Measurements from ENCODE around the gene CRACR2A.

The CRACR2A gene

DNA sequence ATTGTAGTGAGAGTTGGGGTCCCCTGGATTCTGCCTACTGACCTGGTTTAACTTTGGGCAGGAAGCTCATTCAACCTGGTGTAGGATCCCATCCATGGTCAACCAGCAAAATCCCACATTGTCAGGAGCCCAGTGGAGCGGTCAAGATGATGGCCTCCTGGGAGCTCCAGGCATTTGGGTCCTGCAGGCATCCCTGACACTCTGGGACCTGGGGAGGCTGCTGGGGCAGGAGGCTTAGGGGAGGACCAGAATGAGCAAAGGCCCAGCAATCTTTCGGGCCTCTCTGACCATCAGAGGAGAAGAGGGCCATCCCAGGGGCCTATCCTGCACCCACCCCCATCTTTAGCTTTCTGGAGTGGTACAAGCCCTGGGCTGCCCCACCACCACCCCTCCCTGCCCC is 157.9 kb downstream of the CRACR2A start:
- DNase-seq: no peak

GRCh38 chr12:3593906-3594483 is 158.9 kb downstream of the CRACR2A start:
- no peak for DNase-seq

DNA sequence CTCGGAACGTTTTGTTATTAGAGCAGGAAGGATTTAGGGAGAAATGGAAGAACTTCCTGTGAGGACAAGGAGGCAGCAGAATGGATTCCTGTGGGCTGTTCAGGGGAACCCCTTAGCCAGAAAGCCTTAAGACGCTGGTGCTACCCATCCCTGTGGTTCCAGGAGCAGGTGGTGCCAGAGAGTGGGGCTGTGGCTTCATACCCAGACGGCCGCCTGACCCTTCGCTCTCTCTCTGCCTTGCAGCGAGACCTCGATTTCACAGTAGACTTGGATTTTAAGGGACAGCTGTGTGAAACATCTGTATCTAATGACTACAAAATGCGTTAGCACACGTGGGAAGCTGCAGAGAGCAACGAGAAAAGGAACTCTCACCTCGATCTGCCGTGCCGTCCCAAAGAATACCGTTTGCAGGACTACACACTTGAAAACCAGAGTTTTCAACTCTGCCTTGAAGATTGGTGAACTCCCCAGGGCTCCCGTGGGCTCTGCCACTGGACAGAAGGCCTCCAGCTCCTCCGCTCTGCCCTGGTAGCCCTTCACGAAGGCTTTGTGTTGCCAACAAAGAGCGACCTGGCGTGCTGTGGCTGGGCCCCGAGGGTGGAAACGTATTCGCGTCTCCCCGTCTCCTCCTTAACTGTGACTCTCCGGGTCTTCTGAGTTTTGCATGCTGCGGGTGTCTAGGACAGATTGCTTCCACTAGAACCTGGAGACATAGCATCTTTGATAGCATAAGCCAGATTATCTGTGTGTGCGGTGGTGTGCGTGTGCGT is 159.9 kb downstream of the CRACR2A start:
- DNase-seq: no peak

GRCh38 chr12:3589745-3590144 is 163.2 kb downstream of the CRACR2A start:
- DNase-seq: no peak

DNA sequence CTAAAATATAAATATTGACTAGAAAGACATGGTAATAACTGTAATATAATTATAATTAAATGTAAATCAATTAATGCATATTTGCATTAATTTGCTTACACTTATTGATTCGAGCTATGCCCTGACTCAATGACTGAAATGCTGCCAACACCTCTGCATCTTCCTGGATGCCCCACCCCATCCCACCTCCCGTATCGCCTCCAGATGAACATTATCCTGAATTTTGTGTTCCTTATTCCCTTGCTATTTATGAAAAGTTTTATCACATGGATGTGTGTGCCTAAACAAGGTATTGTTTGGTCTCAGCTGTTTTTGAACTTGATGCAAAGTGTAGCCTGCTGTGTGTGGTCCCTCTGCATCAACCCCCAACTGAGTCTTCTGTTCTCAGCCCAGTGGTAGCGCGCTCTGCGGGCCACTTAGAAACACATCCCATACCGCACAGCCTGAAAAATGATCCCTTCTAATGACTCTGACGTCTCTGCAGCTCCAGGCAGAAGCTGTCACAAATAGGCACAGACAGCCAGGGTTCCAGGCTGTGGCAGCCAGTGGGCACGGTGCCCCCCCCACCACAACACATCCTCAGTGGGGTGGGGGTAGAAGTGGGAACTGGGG is 165.4 kb downstream of the CRACR2A start:
- DNase-seq: no peak

- DNase-seq: no peak
Observed at GRCh38 chr12:3583656-3584334, 169.1 kb downstream of the CRACR2A start.

DNA sequence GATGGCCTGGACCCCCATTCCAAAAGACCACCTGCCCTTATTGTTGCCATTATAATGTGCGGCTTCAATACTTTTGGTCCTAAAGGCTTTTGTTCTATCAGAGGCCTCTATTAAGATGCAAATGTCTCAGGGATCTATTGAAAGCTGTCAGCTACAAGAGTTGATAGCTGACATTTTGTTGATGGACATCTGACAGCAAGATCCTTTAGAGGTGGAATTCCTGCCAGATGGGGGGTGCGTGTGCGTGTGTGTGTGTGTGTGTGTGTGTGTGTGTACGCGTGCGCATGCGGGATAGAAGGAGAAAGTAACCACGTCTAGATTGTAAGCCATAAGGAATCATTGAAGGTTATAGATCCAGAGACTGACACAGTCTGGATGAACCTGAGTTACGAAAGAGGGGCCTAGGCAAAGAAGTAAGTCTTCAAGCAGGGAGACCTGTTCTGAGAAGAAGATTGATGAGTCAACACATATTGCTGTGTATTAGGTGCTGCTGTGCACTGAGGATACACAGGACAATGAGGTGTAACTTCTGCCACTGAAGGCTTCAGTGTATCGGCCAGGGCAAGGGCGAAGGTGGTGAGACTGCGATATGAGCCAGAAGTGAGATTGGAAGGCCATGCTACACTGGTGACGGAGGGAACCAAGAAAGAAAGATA is 172.7 kb downstream of the CRACR2A start:
- DNase-seq: no peak

GRCh38 chr12:3579446-3580093 is 173.3 kb downstream of the CRACR2A start:
- no peak for DNase-seq

GRCh38 chr12:3578557-3578956 is 174.4 kb downstream of the CRACR2A start:
- no peak for DNase-seq

DNA sequence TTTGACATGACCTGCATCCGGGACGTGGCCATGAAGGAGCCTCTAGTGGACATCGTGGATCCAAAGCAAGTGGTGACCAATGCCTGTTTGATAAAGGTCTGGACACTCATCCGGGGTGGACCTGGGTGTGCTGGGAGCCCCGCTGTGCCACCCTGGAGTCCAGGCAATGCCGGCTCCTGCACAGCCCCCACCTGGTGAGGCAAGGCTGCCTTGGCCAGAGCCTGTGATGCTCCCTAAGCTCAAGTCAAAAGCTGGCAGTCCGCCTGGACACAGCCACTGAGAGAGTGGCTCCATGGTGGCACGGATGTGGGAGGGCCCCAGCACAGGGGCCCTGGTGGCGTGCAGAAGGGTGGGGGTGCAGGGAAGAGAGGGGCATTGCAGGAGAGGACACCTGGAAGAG is 176.0 kb downstream of the CRACR2A start:
- DNase-seq: no peak

- no peak for DNase-seq
Observed at GRCh38 chr12:3574986-3575385, 177.9 kb downstream of the CRACR2A start.

- no peak for DNase-seq
Observed at GRCh38 chr12:3572560-3572959, 180.3 kb downstream of the CRACR2A start.

- DNase-seq: no peak
Observed at GRCh38 chr12:3571724-3572123, 181.2 kb downstream of the CRACR2A start.

- DNase-seq: no peak
Observed at GRCh38 chr12:3571323-3571722, 181.6 kb downstream of the CRACR2A start.

DNA sequence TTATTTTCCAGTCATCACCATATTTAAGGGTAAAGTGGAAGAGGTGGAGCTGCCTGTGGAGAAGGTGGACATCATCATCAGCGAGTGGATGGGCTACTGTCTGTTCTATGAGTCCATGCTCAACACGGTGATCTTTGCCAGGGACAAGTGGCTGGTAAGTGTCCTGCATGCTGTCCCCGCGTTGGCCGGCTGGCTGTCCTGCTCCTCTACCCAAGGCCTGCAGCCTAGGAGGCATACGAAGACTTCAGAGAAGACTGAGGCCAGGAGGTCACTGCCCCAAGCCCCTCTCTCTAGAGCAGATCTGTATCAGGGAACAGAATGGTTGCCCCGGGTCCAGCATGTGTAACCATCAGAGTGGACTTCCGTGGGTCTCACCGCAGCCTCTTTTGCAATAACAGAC is 184.2 kb downstream of the CRACR2A start:
- DNase-seq: no peak

GRCh38 chr12:3565985-3566384 is 186.9 kb downstream of the CRACR2A start:
- DNase-seq: no peak
